ENCODE measurements around the gene UCP2.

DNA sequence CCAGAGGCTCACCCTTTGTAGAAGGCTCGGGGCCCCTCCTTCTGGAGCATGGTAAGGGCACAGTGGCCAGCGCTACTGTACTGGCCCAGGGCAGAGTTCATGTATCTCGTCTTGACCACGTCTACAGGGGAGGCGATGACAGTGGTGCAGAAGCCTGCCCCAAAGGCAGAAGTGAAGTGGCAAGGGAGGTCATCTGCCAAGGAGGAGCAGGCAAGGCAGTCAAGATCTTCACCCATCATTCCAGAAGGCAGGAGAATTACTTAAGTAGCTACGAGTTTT, 7.2 kb downstream of the UCP2 start:
- TF ChIP-seq, protein P1, sequence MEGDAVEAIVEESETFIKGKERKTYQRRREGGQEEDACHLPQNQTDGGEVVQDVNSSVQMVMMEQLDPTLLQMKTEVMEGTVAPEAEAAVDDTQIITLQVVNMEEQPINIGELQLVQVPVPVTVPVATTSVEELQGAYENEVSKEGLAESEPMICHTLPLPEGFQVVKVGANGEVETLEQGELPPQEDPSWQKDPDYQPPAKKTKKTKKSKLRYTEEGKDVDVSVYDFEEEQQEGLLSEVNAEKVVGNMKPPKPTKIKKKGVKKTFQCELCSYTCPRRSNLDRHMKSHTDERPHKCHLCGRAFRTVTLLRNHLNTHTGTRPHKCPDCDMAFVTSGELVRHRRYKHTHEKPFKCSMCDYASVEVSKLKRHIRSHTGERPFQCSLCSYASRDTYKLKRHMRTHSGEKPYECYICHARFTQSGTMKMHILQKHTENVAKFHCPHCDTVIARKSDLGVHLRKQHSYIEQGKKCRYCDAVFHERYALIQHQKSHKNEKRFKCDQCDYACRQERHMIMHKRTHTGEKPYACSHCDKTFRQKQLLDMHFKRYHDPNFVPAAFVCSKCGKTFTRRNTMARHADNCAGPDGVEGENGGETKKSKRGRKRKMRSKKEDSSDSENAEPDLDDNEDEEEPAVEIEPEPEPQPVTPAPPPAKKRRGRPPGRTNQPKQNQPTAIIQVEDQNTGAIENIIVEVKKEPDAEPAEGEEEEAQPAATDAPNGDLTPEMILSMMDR (conservative IDR thresholded peaks at IDR 0.05; ENCODE audit: low read depth in 2 of 2) = no peak
- TF ChIP-seq JUNB (IDR thresholded peaks at IDR 0.05; ENCODE audit: unreplicated experiment) (no peak), ETS1 (IDR thresholded peaks at IDR 0.05) (no peak), EZH2 (IDR thresholded peaks at IDR 0.05; ENCODE audit: low read depth, unreplicated experiment) (no peak), POLR2AphosphoS5 (IDR thresholded peaks at IDR 0.05; ENCODE audit: low read depth) (no peak), REST (IDR thresholded peaks at IDR 0.05; ENCODE audit: unreplicated experiment) (no peak), EZH2phosphoT487 (IDR thresholded peaks at IDR 0.05; ENCODE audit: unreplicated experiment) (no peak), STAT1 (IDR thresholded peaks at IDR 0.05; ENCODE audit: unreplicated experiment) (no peak)

Data from GM23338 (cell line).